GM10266 (cell line): ENCODE measurements around the gene TMEM87A.

ENCODE experiments used
- DNase-seq: peaks from one replicate; pipeline ENCODE4 v3.0.0; 2012; ENCODE audit errors: extremely low spot score
- TF ChIP-seq, protein P1 (sequence below): IDR thresholded peaks from 2 replicates; pipeline ENCODE4 v1.5.1; 2012; ENCODE audit warnings: mild to moderate bottlenecking, low read depth; ENCODE audit not compliant: control insufficient read depth, insufficient read depth; ENCODE audit errors: missing control alignments

Gene TMEM87A

DNA sequence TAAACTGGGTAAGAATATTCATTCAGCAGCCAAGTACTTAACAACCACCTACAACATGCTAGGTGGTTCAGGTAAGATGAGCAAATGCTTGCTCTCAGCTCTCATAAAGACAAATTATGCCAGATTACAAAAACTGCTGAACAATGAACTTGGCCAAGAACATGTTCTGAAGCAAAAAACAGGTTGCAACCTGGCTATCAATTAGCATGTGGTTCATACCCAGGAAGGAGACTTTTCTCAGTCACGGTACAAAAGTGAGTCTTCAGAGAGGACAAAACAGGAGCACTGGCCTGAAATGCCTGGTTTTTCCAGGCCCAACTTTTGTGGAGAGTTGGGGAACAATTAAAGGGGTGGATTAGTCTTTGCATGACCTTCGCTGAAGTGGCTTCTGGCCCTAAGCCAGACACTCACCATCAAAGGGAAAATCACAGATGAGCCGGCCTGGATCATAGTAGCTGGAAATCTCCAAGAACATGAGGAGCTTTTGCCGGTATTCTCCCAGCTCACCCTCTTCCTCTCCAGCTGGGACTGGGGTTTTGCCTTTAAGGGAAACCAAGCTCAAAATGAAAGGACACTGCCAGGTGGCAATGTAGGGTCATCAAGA, 109.2 kb downstream of the TMEM87A start:
- TF ChIP-seq, protein P1, sequence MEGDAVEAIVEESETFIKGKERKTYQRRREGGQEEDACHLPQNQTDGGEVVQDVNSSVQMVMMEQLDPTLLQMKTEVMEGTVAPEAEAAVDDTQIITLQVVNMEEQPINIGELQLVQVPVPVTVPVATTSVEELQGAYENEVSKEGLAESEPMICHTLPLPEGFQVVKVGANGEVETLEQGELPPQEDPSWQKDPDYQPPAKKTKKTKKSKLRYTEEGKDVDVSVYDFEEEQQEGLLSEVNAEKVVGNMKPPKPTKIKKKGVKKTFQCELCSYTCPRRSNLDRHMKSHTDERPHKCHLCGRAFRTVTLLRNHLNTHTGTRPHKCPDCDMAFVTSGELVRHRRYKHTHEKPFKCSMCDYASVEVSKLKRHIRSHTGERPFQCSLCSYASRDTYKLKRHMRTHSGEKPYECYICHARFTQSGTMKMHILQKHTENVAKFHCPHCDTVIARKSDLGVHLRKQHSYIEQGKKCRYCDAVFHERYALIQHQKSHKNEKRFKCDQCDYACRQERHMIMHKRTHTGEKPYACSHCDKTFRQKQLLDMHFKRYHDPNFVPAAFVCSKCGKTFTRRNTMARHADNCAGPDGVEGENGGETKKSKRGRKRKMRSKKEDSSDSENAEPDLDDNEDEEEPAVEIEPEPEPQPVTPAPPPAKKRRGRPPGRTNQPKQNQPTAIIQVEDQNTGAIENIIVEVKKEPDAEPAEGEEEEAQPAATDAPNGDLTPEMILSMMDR, result no peak
- DNase-seq, result no peak

DNA sequence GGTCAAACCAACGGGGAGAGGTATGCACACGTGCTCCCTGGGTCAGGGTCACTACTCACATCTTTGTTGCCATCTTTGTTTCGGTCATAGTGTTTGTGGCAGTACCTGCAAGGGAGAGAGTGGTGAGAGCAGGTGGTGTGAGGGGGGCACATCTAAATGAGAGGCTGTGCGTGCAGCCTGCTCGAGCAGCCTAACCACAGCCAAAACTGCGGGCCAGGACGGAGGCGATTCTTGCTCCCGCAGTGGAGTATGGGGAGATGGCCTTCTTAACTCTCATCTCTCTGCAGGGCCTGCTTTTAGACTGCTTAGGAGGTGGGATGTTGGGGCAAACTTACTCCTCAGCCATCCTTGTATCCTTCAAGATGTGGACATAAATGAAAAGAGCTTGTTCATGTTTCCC, 109.9 kb downstream of the TMEM87A start:
- DNase-seq, result no peak
- TF ChIP-seq, protein P1, result no peak
